ENCODE results near the gene XPO6.

- TF ChIP-seq EZH2 (IDR thresholded peaks at IDR 0.05; ENCODE audit: low read length) (no peak), CTCF (optimal IDR thresholded peaks at IDR 0.05 in 1 of 3, IDR thresholded peaks at IDR 0.05 in 1 of 3, conservative IDR thresholded peaks at IDR 0.05 in 1 of 3; ENCODE audit: extremely low read depth in 1 of 3, insufficient read depth in 2 of 3, low read length in 3 of 3) (no peak)
Observed at GRCh38 chr16:28062847-28063521, 148.8 kb downstream of the XPO6 start.
